ENCODE measurements around the gene ORMDL2.
"Not testable (repeated sequence)": the region's sequence is repeated elsewhere in the genome, so short reads cannot be mapped to it uniquely, and the experiment has no call there.

The ORMDL2 gene

DNA sequence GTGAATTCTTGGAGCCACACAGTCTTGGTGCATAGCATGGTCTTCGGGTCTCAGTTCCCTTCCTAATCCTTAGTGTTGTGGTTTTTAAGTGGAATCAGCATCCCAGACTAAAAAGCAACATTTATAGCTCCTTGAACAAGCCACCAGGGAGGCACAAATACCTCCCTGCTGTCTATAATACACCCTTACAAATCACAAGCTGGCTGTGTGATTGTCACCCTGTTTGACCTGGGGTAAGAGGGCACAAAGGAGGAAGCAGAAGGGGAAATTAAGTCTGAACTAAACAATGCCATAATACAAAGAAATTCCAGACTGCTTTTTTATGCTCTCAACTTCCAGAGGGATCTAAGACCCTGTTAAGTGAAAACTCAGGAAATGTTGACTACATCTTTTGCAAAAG, 32.6 kb downstream of the ORMDL2 start:
- no peaks in the 10 kb centered on the region for H3K36me3 Mint-ChIP-seq (ENCODE audit: low read depth)
- H3K9me3 Mint-ChIP-seq = no peaks in the 10 kb centered on the region
- peaks cover 40% of the 10 kb centered on the region for H3K4me1 Mint-ChIP-seq
- no peaks in the 10 kb centered on the region for H3K27me3 Mint-ChIP-seq (ENCODE audit: low read depth)
- TF ChIP-seq, protein P1, sequence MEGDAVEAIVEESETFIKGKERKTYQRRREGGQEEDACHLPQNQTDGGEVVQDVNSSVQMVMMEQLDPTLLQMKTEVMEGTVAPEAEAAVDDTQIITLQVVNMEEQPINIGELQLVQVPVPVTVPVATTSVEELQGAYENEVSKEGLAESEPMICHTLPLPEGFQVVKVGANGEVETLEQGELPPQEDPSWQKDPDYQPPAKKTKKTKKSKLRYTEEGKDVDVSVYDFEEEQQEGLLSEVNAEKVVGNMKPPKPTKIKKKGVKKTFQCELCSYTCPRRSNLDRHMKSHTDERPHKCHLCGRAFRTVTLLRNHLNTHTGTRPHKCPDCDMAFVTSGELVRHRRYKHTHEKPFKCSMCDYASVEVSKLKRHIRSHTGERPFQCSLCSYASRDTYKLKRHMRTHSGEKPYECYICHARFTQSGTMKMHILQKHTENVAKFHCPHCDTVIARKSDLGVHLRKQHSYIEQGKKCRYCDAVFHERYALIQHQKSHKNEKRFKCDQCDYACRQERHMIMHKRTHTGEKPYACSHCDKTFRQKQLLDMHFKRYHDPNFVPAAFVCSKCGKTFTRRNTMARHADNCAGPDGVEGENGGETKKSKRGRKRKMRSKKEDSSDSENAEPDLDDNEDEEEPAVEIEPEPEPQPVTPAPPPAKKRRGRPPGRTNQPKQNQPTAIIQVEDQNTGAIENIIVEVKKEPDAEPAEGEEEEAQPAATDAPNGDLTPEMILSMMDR (IDR thresholded peaks at IDR 0.05; ENCODE audit: unreplicated experiment in 3 of 3) = no peak
- peak overlapping the region; percentile 78 to 99 (median 79) for H3K27ac Mint-ChIP-seq
- no peak overlapping the region for H3K4me3 Mint-ChIP-seq

DNA sequence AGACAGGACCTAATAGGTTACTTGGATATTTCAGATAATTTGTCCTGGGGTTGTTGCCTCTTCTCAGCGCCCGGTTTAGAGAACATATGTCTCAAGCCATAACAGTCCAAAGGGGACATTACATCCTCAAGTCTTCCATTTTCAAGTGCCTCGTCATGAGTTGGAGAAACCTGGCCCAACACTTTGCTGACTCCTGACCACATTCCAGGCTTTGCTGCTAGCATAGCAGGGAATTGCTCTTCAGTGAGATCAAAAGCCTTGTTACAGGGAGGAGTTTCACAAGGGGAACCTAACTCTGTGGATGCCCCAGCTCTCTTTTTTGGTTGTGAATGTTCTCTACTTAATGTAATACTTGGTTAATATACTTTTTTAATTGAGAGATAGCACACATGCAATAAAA, 33.1 kb downstream of the ORMDL2 start:
- H3K27ac Mint-ChIP-seq = peak overlapping the region; percentile 78 to 99 (median 79)
- no peaks in the 10 kb centered on the region for H3K36me3 Mint-ChIP-seq (ENCODE audit: low read depth)
- H3K27me3 Mint-ChIP-seq (ENCODE audit: low read depth) = no peaks in the 10 kb centered on the region
- peak overlapping the region in 1 of 3 experiments; percentile 46 for H3K4me3 Mint-ChIP-seq
- no peaks in the 10 kb centered on the region for H3K9me3 Mint-ChIP-seq
- TF ChIP-seq, protein P1 (IDR thresholded peaks at IDR 0.05; ENCODE audit: unreplicated experiment in 3 of 3) = no peak
- H3K4me1 Mint-ChIP-seq = peaks cover 36% of the 10 kb centered on the region

DNA sequence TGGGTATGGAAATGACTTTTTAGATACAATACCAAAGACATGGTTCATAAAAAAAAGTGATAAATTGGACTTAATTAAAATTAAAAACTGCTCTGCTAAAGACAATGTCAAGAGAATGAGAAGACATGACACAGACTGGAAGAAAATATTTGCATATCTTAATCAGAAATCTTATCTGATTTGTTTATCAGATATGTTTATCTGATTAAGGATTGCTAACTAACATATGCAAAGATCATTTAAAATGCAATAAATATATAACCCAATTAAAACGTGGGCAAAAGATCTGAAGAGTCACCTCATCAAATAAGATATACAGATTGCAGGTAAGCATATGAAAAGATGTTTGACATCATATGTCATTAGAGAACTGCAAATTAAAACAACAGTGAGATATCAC, 34.9 kb downstream of the ORMDL2 start:
- Mint-ChIP-seq H3K4me3 (no peak overlapping the region), H3K27ac (no peak overlapping the region), H3K27me3 (ENCODE audit: low read depth) (no peaks in the 10 kb centered on the region), H3K4me1 (peaks cover 22% of the 10 kb centered on the region), H3K36me3 (ENCODE audit: low read depth) (no peaks in the 10 kb centered on the region), H3K9me3 (no peaks in the 10 kb centered on the region)
- TF ChIP-seq, protein P1 (IDR thresholded peaks at IDR 0.05; ENCODE audit: unreplicated experiment in 3 of 3) = no peak

DNA sequence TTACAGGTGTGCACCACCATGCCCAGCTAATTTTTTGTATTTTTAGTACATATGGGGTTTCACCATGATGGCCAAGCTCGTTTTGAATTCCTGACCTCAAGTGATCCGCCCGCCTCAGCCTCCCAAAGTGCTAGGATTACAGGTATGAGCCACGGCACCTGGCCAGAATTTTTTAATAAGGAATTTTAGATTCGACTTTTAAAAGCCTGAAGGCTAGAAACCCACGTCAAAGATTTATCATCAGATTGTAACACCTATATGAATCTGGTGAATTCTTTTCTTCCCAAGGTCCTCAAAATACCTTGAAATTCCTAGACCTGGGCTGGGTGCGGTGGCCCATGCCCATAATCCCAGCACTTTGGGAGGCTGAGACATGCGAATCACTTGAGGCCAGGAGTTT, 43.6 kb downstream of the ORMDL2 start:
- H3K27ac Mint-ChIP-seq = no peak overlapping the region
- H3K4me1 Mint-ChIP-seq = no peaks in the 10 kb centered on the region
- no peak overlapping the region for H3K4me3 Mint-ChIP-seq
- no peaks in the 10 kb centered on the region for H3K27me3 Mint-ChIP-seq (ENCODE audit: low read depth)
- no peaks in the 10 kb centered on the region for H3K36me3 Mint-ChIP-seq (ENCODE audit: low read depth)
- TF ChIP-seq, protein P1 (IDR thresholded peaks at IDR 0.05; ENCODE audit: unreplicated experiment in 3 of 3) = no peak
- peaks cover 4% of the 10 kb centered on the region for H3K9me3 Mint-ChIP-seq

DNA sequence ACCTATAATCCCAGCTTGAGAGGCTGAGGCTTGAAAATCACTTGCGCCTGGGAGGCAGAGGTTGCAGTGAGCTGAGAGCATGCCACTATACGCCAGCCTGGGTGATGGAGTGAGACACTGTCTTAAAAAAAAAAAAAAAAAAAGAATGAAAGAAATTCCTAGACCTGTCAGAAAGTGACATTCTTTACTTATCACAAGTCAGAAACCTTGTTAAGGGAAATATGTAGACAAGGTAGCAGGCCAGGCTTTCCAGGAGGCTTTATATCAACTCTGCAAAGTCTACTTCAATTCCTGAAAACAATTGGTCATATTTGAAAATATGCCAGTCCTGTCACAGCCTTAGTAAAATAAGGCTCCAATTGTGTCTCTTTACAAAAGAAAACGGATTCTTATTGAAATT, 44.0 kb downstream of the ORMDL2 start:
- Mint-ChIP-seq H3K27me3 (ENCODE audit: low read depth) (no peaks in the 10 kb centered on the region), H3K9me3 (peaks cover 4% of the 10 kb centered on the region), H3K36me3 (ENCODE audit: low read depth) (no peaks in the 10 kb centered on the region), H3K4me1 (no peaks in the 10 kb centered on the region), H3K27ac (no peak overlapping the region), H3K4me3 (no peak overlapping the region)
- TF ChIP-seq, protein P1 (IDR thresholded peaks at IDR 0.05; ENCODE audit: unreplicated experiment in 3 of 3) = no peak

DNA sequence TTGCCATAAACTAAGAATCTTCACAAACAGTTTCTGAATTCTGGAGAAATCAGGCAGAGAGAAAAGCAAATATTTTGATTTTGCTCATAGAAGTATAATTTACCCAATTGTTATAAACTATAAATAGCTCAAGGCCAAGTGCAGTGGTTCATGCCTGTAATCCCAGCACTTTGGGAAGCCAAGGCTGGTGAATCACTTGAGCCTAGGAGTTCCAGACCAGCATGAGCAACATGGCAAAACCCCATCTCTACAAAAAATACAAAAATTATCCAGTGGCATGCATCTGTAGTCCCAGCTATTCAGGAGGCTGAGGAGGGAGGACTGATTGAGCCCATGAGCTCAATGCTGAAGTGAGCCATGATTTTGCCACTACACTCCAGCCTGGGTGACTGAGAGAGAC, 44.4 kb downstream of the ORMDL2 start:
- TF ChIP-seq, protein P1 (IDR thresholded peaks at IDR 0.05; ENCODE audit: unreplicated experiment in 3 of 3) = no peak
- no peaks in the 10 kb centered on the region for H3K4me1 Mint-ChIP-seq
- no peak overlapping the region for H3K27ac Mint-ChIP-seq
- H3K9me3 Mint-ChIP-seq = peaks cover 5% of the 10 kb centered on the region
- H3K27me3 Mint-ChIP-seq (ENCODE audit: low read depth) = no peaks in the 10 kb centered on the region
- no peak overlapping the region for H3K4me3 Mint-ChIP-seq
- no peaks in the 10 kb centered on the region for H3K36me3 Mint-ChIP-seq (ENCODE audit: low read depth)

DNA sequence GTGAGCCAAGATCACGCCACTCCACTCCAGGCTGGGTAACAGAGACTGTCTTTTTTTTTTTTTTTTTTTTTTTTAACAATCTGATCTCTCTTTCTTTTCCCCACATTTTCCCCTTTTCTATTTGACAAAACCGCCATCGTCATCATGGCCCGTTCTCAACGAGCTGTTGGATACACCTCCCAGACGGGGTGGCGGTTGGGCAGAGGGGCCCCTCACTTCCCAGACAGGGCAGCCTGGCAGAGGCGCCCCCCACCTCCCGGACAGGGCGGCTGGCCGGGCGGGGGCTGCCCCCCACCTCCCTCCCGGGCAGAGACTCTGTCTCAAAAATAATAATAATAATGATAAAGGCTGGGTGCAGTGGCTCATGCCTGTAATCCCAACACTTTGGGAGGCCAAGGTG, 45.1 kb downstream of the ORMDL2 start:
- H3K4me3 Mint-ChIP-seq = not testable (repeated sequence)

More for the DNA sequence above, 45.1 kb downstream of the ORMDL2 start:
- not testable (repeated sequence) for H3K4me1 Mint-ChIP-seq; H3K36me3 Mint-ChIP-seq (ENCODE audit: low read depth); H3K9me3 Mint-ChIP-seq; H3K27me3 Mint-ChIP-seq (ENCODE audit: low read depth); H3K27ac Mint-ChIP-seq

Data from nephron (organoid).